Kasumi-1 (cell line): ENCODE results near the gene MCUB.
"Not testable (repeated sequence)": the region's sequence is repeated elsewhere in the genome, so short reads cannot be mapped to it uniquely, and the experiment has no call there.

Experiments used
- DNase-seq, 2 experiments: peaks; one replicate each; lab custom pipeline; 2025; lab: John Stamatoyannopoulos, UW

Gene MCUB, protein sequence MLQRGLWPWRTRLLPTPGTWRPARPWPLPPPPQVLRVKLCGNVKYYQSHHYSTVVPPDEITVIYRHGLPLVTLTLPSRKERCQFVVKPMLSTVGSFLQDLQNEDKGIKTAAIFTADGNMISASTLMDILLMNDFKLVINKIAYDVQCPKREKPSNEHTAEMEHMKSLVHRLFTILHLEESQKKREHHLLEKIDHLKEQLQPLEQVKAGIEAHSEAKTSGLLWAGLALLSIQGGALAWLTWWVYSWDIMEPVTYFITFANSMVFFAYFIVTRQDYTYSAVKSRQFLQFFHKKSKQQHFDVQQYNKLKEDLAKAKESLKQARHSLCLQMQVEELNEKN

GRCh38 chr4:109559983-109560686, at the start of gene MCUB:
Gene MCUB (plus strand): TSS chr4:109560246. CDS start chr4:109560338, 92 bp downstream.
- DNase-seq, result peak; percentile 79 to 85

DNA sequence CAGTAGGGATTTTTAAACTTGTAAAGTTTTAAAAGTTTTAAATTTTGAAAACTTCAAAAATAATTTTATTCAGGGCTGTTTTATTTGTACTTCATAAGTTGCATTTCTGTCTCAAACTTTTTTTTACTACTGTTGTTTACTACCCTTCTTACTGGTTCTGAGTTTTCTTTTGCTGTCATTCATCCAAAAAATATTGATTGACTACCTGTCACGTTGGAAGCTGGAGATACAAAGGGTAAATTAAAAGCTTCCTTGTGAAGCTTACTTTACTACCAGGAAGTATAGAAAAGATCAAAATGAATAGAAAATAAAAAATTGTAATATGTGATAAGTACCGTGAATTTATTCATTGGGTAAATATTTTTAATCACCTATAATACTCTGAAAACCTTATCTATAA, 49.4 kb upstream of the MCUB start:
- no peak for DNase-seq

GRCh38 chr4:109511414-109511813, 48.6 kb upstream of the MCUB start:
- no peak for DNase-seq

DNA sequence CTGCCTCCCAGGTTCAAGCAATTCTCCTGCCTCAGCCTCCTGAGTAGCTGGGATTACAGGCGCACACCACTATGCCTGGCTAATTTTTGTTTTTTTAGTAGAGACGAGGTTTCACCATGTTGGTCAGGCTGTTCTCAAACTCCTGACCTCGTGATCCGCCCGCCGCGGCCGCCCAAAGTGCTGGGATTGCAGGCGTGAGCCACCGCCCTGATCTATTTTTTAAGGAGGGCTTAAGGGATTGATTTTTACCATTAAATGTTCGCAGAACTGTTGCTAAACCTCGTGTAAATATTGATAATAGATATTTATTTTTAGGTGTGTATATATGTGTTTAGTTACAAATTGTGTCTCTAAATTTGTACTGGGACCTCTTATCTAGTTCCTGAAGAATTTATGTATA, 46.7 kb upstream of the MCUB start:
- DNase-seq, result not testable (repeated sequence)

DNA sequence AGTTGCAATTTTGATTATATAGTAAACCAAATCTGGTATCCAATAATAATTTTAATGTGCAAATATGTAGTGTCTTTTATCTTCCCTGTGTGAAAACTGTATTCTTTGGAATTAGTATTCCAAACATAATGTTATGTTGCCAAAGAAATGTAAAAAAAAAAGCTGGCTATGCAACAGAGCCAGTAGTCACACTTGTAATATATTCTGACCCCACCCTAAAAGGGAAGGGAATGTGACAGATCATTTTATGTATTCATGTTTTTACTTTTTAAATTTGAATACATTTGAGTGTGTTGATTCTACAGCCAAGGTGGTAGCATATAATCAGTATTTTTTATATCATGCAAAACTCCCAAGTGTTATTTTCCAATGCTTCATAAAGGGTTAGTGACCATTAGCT, 27.9 kb upstream of the MCUB start:
- no peak for DNase-seq

GRCh38 chr4:109545401-109545800, 14.6 kb upstream of the MCUB start:
- DNase-seq, result no peak

- DNase-seq, result no peak
Measured at GRCh38 chr4:109547394-109547793, 12.7 kb upstream of the MCUB start.

GRCh38 chr4:109548655-109549054, 11.4 kb upstream of the MCUB start:
- DNase-seq, result peak; percentile 72 to 85

GRCh38 chr4:109552237-109552636, 7.8 kb upstream of the MCUB start:
- DNase-seq, result no peak

GRCh38 chr4:109553130-109553529, 6.9 kb upstream of the MCUB start:
- DNase-seq, result no peak

GRCh38 chr4:109554971-109555370, 5.1 kb upstream of the MCUB start:
- DNase-seq, result no peak

- DNase-seq, result no peak
Measured at GRCh38 chr4:109557433-109557832, 2.6 kb upstream of the MCUB start.

DNA sequence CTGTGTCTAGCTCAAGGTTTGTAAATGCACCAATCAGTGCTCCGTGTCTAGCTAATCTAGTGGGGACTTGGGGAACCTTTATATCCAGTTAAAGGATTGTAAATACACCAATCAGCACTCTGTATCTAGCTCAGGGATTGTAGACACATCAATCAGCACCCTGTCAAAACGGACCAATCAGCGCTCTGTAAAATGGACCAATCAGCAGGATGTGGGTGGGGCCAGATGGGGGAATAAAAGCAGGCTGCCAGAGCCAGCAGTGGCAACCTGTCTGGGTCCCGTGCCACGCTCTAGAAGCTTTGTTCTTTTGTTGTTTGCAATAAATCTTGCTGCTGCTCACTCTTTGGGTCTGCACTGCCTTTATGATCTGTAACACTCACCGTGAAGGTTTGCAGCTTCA, 2.0 kb upstream of the MCUB start:
- DNase-seq, result not testable (repeated sequence)

GRCh38 chr4:109559625-109559982, 442 bp upstream of the MCUB start:
- no peak for DNase-seq

DNA sequence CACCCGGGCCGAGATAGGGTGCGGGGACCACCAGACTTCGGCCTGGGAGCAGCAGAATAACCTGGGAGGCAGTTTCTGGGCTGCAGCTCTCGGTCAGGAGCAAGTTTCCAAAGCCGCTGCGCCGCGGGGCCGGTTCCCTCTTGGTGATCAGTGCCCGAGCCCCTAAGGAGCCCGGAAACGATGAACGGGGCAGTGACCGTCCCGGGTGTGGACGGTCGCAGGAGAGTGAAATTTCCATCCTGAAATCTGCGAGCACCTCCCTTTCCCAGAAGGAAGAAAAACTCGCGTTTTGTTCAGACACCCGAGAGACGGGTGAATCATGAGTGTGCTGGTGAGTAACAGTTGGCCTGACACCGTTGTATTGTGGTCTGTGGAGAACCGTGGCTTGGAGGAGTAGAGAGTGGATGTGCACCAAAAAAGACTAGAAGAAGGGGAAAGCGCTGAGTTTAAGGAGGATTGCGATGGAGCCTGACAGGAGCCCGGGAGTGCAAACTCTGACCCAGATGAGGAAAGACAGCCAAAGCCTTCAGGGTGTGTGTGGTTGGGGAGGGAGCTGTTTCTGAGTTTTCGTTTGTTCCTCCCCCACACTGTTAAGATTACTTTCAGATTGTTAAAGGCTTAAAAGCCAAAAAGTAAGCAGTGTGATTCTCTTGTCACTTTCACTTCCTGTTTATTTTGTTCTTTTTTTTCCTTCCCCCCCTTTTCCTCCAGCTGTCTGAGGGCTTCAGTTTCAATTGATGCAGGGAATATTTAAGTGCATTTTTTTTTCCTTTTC, 828 bp downstream of the MCUB start:
- peak; percentile 56 to 60 for DNase-seq

DNA sequence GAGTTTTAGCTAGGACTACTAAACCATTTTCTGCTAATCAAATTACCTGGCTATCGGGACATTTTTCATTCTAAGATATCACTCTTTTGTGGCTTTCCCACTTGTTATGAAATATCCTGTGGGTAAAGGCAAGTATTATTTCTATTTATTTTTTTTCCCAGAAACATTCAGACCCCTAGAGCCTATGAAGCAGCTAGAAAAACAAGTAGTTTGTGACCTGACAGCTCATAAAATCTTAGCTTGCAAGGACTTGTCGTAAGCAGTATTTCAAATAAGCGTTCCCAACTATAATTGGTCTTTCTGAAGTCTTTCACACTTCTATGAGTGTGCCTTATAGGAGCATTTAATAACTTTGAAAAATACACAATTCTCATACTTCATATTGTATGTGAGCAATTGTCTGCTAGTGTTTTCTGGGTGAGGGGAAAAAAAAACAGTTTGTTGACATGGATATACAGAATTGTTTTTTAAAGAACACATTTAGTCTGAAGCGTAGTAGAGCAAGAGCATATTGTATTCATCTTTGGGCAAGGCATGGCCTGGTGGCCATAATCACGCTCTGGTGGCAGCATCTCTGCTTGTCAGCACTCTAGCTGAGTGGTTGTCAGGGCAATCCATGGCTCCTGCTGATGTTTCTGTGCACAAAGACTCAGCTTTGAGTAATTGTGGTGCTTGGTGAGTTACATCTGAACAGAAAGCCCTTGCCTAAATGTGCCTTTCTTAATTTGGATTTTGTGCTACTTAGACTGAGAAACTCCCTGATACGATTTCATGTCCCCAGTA, 2.6 kb downstream of the MCUB start:
- DNase-seq, result no peak

- no peak for DNase-seq
Measured at GRCh38 chr4:109571494-109571893, 11.4 kb downstream of the MCUB start.

DNA sequence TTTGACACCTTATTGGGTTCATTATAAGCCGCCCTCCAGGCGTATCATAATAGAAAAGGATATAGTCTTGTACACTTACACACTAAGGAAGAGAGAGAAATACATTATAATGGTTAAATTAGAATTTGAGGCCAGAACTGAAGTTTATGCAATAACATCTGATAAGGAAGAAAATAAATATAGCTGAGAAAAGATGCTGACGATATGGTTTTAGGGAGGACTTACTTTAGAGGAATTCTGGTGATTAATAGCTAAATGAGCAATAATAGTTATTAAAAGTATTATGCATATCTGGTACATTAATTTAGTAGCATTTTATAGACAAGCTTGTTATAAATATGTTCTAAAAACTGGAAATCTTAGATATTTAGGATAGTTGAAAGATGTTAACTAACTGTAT, 12.1 kb downstream of the MCUB start:
- DNase-seq, result no peak

DNA sequence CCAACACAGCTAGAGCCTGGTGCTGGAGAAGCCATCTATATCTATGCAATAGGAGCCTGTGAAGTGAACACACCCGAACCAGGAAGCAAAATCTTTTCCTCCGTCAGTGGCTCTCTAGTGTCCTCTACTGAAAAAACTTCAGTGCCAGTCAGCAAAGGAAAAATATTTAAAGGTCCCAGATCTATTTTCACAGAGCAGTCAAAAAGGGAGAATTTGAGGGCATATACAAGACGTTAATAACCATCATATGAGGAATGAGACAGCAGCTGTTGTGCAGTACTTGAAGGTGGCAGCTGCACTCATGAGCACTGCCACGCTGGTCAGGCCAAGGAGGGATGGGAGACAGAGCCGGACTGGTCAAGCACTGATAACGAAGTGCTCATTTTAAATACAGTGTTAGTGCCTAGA, 14.4 kb downstream of the MCUB start:
- peak; percentile 82 to 85 for DNase-seq

DNA sequence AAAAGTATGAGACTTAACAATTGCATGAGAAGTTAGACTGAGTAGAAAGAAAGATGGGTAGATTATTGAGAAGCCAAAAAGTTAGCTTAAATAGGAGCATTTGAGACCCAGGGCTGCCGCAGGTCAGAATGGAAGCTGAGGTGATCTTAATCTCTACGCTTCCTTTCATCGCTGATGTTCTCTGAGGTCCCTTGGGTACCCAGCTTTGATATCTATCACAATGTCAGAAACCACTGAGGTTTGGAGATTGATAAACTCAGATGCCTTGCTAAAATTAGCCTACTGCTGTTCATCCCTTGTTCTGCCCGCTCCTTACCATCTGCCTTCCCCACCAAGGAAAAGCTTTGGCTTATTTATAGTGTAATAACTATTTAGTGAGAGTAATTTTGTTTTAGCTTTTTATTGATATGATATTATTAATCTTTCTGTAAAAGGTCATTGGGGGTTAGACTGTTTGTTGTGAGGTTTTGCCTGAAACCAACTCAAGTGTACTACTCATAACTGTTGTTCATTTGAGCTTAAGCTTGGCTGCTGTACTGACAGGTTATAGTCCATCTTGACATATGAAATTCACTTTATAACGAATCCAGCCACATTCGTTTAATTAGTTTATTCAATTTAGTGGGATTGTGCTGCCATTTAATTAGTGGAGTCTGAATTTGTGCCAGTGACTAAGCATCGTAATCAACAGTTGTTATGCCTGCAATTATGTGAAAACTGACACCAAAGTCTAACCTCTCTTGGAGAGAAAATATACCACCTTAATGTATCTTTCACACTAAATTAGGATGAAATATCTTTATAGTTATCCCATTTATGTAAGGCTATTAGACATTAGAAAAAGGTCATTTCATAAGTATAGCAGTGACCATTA, 15.1 kb downstream of the MCUB start:
- DNase-seq, result no peak

- DNase-seq, result peak; percentile 86 to 89
Measured at GRCh38 chr4:109576462-109576861, 16.4 kb downstream of the MCUB start.
